GM21825 (cell line): ENCODE data around the gene PPM1E.
"Not testable (repeated sequence)": the region's sequence is repeated elsewhere in the genome, so short reads cannot be mapped to it uniquely, and the experiment has no call there.

Experiments
- ATAC-seq: cut with Tn5 transposase; IDR thresholded peaks from one replicate; pipeline ENCODE4 v1.9.1; 2021; ENCODE audit warnings: mild to moderate bottlenecking, moderate library complexity; ENCODE audit not compliant: unreplicated experiment

Gene PPM1E

DNA sequence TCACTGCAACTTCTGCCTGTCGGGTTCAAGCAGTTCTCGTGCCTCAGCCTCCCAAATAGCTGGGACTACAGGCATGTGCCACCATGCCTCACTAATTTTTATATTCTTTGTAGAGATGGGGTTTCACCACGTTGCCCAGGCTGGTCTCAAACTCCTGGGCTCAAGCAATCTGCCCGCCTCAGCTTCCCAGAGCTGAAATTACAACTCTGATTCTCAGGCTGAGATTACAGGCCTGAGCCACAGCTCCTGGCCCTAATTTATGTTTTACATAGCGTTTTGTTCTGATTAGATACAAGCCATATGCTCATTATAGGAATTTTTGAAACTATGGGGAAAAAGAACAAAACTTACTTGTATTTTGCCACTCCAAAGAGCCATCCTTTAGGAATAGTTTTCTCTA is 22.8 kb downstream of the PPM1E start:
- ATAC-seq, result not testable (repeated sequence)

- no peak for ATAC-seq
These were observed 23.8 kb downstream of the PPM1E start for GRCh38 chr17:58779446-58779845.

- no peak for ATAC-seq
These were observed 27.7 kb downstream of the PPM1E start for GRCh38 chr17:58783380-58783779.

GRCh38 chr17:58785097-58785496 is 29.4 kb downstream of the PPM1E start:
- no peak for ATAC-seq

DNA sequence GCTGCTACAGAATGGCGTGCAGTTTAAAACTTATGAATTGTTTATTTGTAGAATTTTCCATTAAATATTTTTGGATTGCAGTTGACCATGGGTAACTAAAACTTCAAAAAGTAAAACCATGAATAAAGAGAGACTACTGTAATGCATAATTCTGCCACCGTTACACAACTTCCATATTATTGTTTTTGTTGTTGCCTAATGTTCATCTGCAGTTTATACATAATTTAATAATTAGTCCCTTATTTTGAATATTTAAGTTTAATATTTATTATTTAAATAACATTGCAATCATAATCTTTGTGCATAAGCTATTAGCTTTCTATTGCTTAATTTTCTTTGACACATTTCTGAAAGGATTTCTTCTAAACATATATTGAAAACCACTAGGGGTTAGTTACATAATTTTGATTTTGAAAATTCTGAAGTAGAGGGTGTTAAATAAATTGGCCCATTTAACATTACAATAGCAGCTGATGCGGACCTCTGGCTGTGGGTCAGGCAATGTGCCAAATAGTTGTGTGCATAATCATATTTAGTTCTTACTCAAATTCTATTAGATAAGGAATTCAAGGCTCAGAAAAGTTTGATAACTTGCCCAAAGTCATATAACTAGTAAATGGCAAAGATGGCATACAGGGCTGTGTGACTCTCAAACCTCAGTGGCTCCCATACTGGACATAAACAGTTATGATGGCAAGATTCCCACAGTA is 31.1 kb downstream of the PPM1E start:
- ATAC-seq, result no peak

GRCh38 chr17:58788199-58788598 is 32.5 kb downstream of the PPM1E start:
- ATAC-seq, result no peak

- no peak for ATAC-seq
These were observed 33.5 kb downstream of the PPM1E start for GRCh38 chr17:58789160-58789559.

- ATAC-seq, result no peak
These were observed 34.2 kb downstream of the PPM1E start for GRCh38 chr17:58789831-58790230.

DNA sequence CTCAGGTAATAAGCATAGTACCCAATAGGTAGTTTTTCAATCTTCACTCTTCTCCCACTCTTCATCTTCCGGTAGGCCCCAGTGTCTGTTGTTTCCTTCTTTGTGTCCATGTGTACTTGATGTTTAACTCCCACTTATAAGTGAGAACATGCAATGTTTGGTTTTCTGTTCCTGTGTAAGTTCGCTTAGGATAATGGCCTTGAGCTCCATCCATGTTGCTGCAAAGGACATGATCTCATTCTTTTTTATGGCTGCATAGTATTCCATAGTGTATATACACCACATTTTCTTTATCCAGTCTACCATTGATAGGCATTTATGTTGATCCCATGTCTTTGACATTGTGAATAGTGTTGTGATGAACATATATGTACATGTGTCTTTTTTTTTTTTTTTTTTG is 38.9 kb downstream of the PPM1E start:
- ATAC-seq, result not testable (repeated sequence)

DNA sequence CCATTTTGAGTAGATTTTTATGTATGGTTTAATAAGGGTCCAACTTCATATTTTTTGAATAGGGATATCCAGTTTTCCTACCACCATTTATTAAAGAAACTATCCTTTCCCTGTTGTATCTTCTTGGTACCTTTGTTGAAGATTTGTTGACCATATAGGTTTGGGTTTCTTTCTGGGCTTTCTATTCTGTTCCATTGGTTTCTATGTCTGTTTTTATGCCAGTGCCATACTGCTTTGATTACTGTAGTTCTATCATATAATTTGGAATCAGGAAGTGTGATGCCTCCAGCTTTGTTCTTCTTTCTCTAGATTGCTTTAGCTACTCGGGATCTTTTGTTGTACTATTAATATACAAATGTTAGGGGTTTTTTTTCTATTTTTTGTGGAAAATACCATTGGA is 46.5 kb downstream of the PPM1E start:
- no peak for ATAC-seq

- ATAC-seq, result no peak
These were observed 50.4 kb downstream of the PPM1E start for GRCh38 chr17:58806046-58806445.

GRCh38 chr17:58808609-58809563 is 53.2 kb downstream of the PPM1E start:
- ATAC-seq, result no peak

DNA sequence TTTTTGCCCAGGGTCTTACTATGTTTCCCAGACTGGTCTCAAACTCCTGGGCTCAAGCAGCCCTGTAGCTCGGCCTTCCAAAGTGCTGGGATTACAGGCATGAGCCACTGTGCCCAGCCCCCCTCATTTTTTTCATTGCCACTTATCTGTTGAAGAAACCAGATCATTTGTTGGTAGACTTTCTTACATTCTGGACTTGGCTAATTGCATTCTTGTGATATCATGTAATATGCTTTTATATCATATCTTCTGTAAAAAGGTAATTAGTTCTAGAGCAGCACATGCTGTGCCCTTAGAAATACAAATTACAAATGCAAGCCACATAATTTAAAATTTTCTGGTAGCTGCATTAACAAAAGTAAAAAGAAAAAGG is 53.9 kb downstream of the PPM1E start:
- no peak for ATAC-seq

DNA sequence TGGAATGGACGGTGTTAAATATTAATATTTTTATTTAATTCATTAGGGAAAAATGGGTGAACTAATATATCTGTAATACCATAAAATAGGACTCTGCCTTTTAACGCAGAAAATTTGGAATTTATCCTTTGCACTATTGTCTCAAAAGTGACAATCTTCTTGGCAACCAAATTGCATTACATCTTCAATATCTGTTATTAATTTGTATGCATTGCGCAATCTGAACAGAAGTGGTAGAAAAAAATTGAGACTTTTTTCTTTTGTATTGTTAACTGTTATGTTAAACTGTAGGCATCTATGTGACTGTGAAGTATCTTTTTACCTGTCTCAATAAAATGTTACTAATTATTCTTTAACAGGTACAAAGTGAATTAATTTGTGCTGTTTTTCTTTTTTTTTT is 55.6 kb downstream of the PPM1E start:
- ATAC-seq, result no peak

GRCh38 chr17:58813712-58814111 is 58.1 kb downstream of the PPM1E start:
- ATAC-seq, result no peak

GRCh38 chr17:58818654-58819053 is 63.0 kb downstream of the PPM1E start:
- no peak for ATAC-seq

- ATAC-seq, result no peak
These were observed 66.7 kb downstream of the PPM1E start for GRCh38 chr17:58822148-58823050.

GRCh38 chr17:58823051-58823525 is 67.4 kb downstream of the PPM1E start:
- no peak for ATAC-seq

GRCh38 chr17:58829172-58829637 is 73.6 kb downstream of the PPM1E start:
- ATAC-seq, result no peak

GRCh38 chr17:58831780-58832179 is 76.1 kb downstream of the PPM1E start:
- ATAC-seq, result no peak

DNA sequence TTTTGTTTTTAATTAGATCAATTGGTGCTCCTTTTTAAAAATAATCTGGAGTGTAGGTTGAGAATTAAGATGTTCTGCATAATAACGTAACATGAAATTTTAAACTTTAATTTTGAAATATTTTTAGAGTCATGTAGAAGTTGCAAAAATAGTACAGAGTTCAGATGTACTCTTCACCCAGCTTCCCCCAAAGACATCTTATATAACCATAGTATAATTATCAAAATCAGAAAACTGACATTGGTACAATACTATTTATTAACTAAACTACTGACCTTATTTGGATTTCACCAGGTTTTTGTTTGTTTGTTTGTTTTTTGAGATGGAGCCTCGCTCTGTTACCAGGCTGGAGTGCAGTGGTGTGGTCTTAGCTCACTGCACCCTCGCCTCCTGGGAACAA is 76.9 kb downstream of the PPM1E start:
- no peak for ATAC-seq
